GM21723 (cell line): ENCODE data around the gene GDF10.
A peak's percentile ranks its signal among the peaks of the same experiment; 100 is the strongest.

Source experiments
- ATAC-seq: cut with Tn5 transposase; IDR thresholded peaks from one replicate; pipeline ENCODE4 v1.9.1; 2021; ENCODE audit warnings: mild to moderate bottlenecking, moderate library complexity; ENCODE audit not compliant: unreplicated experiment

Gene GDF10, protein sequence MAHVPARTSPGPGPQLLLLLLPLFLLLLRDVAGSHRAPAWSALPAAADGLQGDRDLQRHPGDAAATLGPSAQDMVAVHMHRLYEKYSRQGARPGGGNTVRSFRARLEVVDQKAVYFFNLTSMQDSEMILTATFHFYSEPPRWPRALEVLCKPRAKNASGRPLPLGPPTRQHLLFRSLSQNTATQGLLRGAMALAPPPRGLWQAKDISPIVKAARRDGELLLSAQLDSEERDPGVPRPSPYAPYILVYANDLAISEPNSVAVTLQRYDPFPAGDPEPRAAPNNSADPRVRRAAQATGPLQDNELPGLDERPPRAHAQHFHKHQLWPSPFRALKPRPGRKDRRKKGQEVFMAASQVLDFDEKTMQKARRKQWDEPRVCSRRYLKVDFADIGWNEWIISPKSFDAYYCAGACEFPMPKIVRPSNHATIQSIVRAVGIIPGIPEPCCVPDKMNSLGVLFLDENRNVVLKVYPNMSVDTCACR

GRCh38 chr10:47299611-47300428, at the start of gene GDF10:
TSS of gene GDF10 (plus strand) at chr10:47300197. CDS start at chr10:47300652, 455 bp downstream.
- ATAC-seq = no peak

- ATAC-seq = no peak
Measured at GRCh38 chr10:47252093-47252780, 47.8 kb upstream of the GDF10 start.

- no peak for ATAC-seq
Measured at GRCh38 chr10:47253030-47253637, 46.9 kb upstream of the GDF10 start.

GRCh38 chr10:47253651-47254375, 46.2 kb upstream of the GDF10 start:
- no peak for ATAC-seq

GRCh38 chr10:47254611-47255010, 45.4 kb upstream of the GDF10 start:
- ATAC-seq = no peak

DNA sequence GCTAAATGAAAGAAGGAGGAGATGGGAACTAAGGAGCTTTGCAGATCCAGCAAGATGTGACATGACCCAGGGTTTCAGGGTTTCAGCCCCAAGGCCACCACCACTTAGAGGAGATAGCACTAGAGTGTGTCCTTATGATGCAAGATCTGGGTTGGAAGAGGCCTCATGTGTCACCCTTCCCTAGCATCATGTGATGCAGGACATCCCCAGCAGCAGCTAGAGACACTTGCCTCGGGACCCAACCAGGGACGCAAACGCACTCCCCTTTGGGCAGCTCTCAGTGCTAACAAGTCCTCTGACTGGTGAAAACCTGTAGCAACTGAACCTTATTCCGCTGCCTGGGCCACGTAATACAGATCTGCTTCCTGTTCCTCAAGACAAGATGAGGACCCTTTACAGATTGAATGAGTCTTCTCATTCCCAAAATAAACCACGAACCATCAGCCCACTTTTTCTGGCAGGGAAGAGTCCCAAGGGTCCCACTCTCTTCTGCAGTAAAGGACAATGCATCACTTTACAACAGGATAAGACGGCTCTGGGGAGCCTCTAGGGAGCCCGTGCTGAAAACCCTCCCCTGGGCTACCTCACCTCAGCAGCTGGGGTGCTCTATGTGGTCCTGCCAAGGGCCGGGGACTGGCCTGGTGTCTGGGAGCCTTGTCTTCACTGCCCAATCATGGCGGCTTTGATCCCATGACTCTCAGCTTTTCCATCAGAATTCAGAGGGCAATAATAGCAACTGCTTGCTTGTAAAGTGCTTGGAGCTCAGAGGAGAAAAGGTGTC, 44.8 kb upstream of the GDF10 start:
- ATAC-seq = no peak

DNA sequence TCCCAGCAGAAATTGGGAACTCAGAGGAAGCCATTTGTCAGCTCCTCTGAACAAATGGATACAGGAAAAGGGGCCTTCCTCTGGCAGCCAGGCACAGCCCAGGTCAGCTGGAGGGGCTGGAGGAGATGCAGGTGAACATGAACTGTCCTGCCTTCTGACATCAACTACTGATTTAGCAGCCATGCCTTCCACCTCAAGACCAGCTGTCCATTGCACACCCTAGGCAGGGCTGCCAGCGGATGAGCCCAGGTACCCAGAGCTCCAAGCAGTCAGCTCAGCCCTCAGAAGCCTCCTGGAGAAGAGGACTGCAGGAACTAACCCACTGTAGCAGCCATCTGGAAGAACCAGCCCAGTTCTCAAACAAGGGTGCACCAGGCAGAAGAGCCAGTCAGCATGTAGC, 44.1 kb upstream of the GDF10 start:
- ATAC-seq = no peak

DNA sequence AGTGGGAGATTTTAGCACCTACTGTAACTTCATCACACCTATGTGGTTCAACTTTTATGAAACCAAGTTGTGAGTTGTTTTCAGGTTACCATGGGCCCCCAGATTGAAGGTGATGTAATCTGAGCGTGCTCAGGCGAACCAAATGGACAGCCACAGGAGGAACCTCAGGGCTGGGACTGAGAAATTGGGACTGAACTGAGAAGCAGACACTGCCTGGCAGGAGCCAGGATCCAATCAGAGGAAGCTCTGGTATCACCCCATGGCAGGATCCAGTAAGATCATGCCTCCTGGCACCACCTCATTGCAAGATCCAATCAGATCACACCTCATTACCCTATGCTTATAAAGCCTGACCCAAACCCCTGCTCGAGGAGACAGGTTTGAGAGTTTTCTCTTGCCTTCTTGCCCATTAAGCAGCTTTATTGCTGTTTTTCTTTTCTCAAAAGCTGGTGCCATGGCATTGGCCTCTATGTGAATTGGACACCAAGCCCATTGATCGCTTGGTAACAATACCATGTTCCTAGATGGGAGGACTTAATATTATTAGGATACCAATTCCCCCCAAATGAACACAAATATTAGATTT, 43.2 kb upstream of the GDF10 start:
- no peak for ATAC-seq

DNA sequence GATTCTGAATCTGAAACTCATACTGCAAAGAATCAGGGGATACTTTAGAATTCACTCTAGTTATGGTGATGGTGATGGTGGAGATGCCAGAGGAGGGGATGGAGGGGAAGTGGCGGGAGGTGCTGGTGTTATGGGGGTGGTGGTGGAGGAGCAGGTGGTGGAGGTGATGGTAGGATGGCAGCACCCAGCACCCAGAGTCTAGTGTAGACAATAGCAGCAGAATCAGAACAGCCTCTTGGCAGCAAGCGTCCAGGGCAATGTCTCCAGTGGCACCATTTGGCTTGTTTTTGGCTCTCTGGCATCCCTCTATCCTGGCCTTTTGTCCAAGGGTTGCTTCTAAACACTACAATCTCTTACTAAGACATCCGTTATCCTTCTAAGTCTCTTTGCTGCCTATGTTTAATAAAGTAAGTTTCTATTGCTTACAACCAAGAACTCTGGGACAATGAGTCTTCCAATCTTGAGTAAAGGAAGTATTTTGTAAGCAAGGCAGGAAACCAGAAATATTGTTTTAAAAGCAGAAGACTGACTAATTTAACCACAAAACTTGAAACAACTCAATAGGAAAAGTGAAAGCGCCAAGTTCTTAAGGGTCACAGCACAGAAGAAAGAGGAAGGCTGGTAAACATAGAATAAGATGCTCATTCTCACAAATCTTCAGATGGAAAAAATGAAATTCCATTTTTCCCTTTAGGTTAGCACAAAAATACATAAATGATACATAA, 42.4 kb upstream of the GDF10 start:
- no peak for ATAC-seq

- ATAC-seq = no peak
Measured at GRCh38 chr10:47258921-47259320, 41.1 kb upstream of the GDF10 start.

GRCh38 chr10:47259466-47259865, 40.5 kb upstream of the GDF10 start:
- ATAC-seq = no peak

DNA sequence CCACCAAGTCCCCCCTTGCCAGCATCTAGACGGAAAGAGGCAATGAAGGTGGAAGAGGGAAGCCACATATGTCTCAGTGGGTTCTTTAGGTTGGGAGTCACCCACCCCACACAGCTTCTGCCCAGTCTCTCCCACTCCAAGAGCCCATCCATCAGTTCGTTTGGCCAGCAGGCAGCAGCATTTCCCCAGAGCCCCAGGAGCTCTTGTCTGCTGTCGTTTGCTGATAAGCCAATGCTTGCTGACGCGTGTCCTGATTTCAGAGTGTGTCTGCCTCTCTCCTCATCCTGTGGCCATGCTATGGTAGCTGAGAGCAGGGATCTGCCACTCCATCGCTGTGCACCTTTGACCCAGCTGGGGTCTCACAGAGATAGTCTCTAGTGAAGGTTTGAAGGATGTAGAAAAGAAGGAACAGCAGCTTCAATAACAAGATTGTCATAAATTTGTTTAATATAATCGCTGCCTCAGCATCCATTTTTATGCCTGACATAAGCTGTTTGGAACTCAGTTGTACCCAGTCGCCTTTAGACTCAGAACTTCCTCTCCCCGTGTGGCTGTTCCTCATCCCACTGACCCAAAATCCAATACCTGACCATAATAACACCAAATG, 39.4 kb upstream of the GDF10 start:
- no peak for ATAC-seq

DNA sequence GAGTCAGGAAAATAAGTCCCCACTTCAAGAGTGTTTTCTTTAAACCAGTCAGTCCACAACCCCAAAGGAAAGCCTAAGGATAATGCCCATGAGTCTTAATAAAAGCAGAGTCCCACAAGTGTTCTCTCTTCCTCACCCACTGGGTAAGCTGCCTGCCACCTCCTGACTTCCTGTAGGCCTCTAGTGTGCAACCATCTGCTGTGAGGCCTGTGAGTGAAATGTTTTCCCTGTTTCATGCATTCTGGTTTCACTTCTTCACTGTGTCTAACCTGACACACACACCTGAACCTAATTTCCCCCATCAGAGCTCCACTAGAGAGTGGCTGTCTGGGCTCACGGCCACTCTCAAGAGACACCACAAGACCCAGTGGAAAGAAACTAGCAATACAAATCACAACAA, 38.9 kb upstream of the GDF10 start:
- peak; percentile 90 for ATAC-seq

DNA sequence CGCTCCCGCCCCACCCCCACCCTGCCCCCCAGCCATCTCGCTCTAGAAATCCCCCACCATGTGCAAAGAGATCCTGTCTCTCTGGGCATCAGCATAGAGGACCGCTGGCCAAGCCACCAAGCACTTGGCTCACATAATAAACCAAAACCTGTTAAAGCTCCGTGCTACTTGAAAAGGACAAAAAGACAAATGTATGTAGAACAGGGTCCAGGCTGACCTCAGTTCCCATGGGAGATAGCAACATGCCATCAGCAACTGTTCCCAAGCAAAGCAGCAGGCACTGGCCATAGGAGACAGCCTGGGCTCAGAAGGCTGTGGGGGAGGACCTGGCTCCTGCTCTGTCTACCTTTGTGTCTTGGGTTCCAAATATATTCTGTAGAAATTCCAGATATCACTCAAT, 38.4 kb upstream of the GDF10 start:
- ATAC-seq = no peak

- no peak for ATAC-seq
Measured at GRCh38 chr10:47262606-47263533, 37.1 kb upstream of the GDF10 start.

- ATAC-seq = no peak
Measured at GRCh38 chr10:47264797-47265281, 35.2 kb upstream of the GDF10 start.

DNA sequence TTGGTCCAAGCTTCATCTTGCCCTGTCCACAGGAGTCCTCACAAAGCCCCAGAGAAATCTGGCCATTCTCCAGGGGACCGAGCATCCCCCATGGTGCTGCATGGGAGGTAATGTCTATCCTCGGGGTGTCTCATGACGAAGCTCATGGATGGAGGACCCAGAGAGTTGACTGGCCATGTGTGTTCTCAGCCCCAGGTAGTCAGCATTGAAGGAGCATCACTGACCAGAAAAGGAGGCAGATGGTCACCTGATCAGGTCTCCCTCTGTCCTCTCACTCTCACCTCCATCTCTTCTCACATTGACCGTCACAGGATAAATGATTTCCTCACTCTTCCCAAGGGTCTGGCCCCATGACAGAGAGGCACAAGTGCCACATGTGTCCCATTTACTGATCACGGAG, 33.4 kb upstream of the GDF10 start:
- no peak for ATAC-seq
